ENCODE results near the gene A1CF.

DNA sequence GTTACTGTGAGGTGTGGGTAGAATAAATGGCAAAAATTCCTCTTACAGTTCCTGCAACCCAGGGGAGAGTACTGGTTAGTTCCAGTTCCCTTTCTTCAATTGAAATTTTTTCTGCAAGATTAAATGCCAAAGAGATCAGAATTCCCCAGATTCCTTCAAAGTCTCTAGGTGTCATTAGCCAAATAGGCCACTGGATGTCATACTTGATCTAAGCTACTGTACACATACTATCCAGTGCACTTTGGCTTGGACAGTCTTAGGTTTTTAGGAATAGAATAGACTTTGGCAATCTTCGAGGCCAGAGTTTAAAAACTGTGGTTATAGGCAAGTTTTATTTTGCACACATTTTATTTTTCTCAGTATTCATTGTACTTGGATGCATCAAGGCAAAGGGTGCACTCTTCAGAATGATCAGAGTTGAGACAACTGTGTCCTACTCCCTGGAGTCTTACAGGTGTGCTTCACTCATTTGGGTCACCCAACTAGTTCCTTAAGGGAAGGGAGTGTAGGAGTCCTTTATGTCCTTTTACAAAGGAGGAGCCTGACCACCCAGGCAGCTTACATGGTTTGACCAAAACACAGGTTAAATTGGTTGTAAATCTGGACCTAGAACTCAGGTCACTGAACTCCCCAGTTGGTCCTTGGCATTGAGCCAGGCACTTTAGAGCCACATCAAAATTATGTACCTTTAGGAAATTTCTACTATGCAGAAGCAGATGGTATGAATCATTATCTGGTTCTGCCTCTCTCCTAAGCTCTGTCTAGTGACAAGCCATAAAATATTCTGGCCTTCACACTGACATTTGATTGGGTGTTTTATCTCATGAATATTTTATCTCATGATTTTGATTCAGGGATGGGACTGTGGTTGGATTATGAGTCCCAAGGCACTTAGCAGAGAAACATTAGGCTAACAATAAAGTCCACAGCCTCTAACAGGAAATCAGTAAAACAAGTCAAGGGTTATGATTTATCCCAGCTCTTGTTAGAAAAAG lies 96.2 kb downstream of the A1CF start:
- TF ChIP-seq, protein P1, sequence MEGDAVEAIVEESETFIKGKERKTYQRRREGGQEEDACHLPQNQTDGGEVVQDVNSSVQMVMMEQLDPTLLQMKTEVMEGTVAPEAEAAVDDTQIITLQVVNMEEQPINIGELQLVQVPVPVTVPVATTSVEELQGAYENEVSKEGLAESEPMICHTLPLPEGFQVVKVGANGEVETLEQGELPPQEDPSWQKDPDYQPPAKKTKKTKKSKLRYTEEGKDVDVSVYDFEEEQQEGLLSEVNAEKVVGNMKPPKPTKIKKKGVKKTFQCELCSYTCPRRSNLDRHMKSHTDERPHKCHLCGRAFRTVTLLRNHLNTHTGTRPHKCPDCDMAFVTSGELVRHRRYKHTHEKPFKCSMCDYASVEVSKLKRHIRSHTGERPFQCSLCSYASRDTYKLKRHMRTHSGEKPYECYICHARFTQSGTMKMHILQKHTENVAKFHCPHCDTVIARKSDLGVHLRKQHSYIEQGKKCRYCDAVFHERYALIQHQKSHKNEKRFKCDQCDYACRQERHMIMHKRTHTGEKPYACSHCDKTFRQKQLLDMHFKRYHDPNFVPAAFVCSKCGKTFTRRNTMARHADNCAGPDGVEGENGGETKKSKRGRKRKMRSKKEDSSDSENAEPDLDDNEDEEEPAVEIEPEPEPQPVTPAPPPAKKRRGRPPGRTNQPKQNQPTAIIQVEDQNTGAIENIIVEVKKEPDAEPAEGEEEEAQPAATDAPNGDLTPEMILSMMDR (IDR thresholded peaks at IDR 0.05) = no peak
- no peak for TF ChIP-seq POLR2AphosphoS5 (IDR thresholded peaks at IDR 0.05)

Measured in breast epithelium (tissue), 3 donors.